Stimulated activated CD8-positive, alpha-beta memory T cell treated with anti-CD3 and anti-CD28 coated beads, Interleukin-15, amount 100 ng/mL, for 48 hours (primary cell): ENCODE measurements around the gene CYP4A22.
A peak's percentile ranks its signal among the peaks of the same experiment; 100 is the strongest.
"Not testable (repeated sequence)": the region's sequence is repeated elsewhere in the genome, so short reads cannot be mapped to it uniquely, and the experiment has no call there.

ENCODE experiments used
- DNase-seq, 2 donors: peaks; one replicate each; pipeline ENCODE4 v3.0.0-alpha.2; 2020; ENCODE audit warnings: low read depth in 2 of 2

Gene CYP4A22

GRCh38 chr1:47184822-47185677 lies 47.8 kb downstream of the CYP4A22 start:
- DNase-seq: no peak

GRCh38 chr1:47186267-47187185 lies 49.3 kb downstream of the CYP4A22 start:
- no peak for DNase-seq

GRCh38 chr1:47187231-47187925 lies 50.1 kb downstream of the CYP4A22 start:
- DNase-seq: no peak

DNA sequence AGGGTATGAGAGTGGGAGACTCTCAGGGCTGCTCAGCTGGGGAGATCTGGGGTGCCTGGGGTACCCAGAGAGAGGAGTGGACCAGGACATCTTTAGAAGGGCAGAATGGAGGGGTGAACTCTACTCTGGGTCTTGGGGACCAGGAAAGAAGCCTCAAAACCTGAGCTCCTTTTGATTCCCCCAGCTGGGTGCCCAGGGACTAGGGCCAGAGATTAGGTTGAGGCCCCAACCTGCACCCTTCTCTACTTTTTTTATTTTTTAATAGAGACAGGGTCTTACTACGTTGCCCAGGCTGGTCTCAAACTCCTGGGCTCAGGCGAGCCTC lies 50.6 kb downstream of the CYP4A22 start:
- DNase-seq: no peak

- no peak for DNase-seq
These were observed 51.8 kb downstream of the CYP4A22 start for GRCh38 chr1:47188791-47189785.

- no peak for DNase-seq
These were observed 52.7 kb downstream of the CYP4A22 start, which contains the start of gene PDZK1IP1 for GRCh38 chr1:47189844-47190508. TSS of gene PDZK1IP1 (minus strand) at chr1:47190036. CDS start at chr1:47189932, 104 bp downstream.

- DNase-seq: no peak
These were observed 53.2 kb downstream of the CYP4A22 start for GRCh38 chr1:47190509-47190855.

- no peak for DNase-seq
These were observed 53.6 kb downstream of the CYP4A22 start for GRCh38 chr1:47190857-47191256.

DNA sequence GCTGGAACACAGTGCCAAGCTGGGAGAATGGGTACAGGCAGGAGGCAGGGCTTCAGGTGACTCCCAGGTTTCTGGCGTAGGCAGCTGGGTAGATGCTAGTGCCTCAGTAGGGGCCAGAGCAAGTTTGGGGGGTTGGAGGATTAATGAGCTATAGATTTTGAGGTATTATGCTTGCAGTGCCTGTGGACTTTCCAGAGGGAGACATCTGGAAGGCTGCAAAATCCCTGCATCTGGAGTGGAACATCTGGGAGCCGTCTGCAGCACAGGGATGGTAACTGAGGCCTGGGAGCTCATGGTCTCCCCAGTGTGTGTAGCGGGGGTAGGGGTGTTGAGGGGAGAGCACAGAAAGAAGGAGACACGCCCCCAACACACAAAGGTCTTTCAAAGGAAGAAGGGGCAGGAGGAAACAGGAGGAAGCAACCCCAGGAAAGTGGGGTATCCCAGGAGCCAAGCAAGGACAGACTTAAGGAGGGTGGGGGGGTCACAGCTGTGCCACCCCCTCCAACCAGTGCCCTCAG lies 54.8 kb downstream of the CYP4A22 start:
- DNase-seq: no peak

GRCh38 chr1:47192458-47193384 lies 55.5 kb downstream of the CYP4A22 start:
- peak; percentile 34 to 43 for DNase-seq

- not testable (repeated sequence) for DNase-seq
These were observed 56.3 kb downstream of the CYP4A22 start for GRCh38 chr1:47193496-47193895.

DNA sequence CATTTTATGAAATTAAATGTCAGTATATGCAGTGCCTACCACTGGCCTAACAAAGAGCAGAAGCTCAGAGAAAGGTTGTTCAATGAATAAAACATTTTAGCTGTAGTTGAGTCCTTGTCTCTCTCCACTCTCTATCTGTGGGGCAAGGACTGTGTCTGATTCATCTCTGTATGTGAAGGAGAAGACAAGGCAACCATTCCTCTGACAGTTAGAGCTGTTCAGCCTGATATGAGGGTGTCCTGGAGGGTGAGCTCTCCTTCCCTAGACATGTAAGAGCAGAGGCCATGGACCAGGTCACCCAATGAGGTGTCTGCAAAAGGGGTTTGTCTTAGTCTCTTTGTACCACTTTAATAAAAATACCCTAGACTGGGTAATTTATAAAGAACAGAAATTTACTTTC lies 57.1 kb downstream of the CYP4A22 start:
- DNase-seq: no peak

GRCh38 chr1:47195981-47196380 lies 58.7 kb downstream of the CYP4A22 start:
- not testable (repeated sequence) for DNase-seq

DNA sequence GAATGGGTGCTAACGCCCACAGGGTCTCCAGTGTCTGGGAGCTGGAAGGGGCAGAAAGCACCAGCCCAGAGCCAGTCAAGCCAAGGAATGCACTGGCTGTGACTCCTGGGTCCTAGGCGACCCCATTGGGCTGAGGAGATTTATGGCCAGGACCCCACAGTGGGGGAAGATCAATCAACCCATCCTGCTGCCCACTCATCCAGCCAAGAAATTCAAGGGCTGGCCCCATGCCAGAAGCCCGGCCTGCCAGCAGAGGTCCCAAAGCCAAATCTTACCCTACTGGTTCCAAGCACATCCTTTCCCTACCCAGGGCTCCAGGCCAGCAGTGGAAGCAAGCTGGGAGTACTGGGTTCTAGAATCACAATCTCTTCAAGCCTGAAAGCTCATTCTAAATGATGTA lies 59.4 kb downstream of the CYP4A22 start:
- no peak for DNase-seq

DNA sequence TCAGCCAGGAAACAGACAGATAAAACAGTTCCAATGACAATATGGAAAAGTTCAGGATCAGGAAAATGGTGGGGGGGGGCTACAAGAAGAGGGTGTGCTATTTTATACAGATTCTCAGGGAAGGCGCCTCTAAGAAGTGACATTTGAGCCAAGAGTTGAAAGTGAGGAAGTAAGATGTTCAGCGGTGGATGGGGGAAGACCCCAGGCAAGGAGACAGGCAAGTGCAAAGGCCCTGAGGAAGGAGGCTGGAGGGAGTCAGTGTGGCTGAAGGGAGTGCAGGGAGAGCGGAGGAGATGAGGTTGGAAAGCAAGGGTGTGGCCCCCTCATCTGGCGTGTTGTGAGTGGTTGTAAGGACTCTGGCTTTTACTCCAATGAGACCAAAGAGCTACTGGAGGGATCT lies 61.0 kb downstream of the CYP4A22 start:
- no peak for DNase-seq
